ENCODE results near the gene CDHR2.
A peak's percentile ranks its signal among the peaks of the same experiment; 100 is the strongest.

DNA sequence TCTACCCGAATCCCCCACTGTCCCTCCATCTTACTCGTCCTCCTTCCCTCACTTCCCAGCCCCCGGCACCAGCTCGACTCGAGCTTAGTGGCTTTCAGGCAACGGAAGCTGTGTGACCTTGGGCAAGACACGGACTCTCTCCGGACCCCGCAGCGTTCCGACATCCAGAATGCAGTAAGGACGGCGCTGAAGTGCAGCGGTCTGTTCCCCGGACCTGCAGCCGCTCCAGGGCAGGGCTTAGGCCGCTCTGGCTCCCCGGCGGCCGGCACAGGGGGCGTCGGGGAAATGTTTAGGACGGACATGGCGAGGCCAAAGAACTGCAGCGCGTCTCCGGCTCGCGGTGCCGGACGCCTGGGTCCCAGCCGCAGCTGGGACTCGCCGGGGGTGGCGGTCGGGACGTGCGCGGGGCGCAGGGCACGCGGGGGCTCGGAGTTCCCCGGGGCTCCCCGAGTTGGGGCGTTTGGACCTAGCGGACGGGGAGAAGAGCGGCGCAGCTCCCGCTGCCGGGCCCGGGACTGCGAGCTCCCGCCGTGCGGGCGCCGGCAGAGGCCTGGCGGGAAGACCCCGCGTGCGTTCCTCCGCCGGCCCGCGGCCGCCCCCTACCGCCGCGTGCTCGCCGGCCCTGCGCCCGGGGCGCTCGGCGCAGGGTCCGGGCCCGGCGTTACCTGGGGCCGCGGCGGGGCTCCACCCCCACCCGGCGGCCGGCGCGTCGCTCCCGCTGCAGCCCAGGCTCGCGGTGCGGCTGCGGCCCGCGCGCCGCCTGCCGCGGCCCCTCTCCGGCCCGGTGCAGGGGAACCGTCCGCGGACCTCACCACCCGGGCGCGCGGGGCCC, 6.3 kb upstream of the CDHR2 start:
- TF ChIP-seq, protein P1, sequence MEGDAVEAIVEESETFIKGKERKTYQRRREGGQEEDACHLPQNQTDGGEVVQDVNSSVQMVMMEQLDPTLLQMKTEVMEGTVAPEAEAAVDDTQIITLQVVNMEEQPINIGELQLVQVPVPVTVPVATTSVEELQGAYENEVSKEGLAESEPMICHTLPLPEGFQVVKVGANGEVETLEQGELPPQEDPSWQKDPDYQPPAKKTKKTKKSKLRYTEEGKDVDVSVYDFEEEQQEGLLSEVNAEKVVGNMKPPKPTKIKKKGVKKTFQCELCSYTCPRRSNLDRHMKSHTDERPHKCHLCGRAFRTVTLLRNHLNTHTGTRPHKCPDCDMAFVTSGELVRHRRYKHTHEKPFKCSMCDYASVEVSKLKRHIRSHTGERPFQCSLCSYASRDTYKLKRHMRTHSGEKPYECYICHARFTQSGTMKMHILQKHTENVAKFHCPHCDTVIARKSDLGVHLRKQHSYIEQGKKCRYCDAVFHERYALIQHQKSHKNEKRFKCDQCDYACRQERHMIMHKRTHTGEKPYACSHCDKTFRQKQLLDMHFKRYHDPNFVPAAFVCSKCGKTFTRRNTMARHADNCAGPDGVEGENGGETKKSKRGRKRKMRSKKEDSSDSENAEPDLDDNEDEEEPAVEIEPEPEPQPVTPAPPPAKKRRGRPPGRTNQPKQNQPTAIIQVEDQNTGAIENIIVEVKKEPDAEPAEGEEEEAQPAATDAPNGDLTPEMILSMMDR (IDR thresholded peaks at IDR 0.05) = peak in 3 of 7 experiments; percentile 6 to 54 (median 43)
- no peak for TF ChIP-seq POLR2A (IDR thresholded peaks at IDR 0.05)
